HG02852 (cell line): Measurements from ENCODE around the gene PEX16.
A peak's percentile ranks its signal among the peaks of the same experiment; 100 is the strongest.

Experiments
- ATAC-seq: cut with Tn5 transposase; IDR thresholded peaks from one replicate; pipeline ENCODE4 v1.9.1; 2021; ENCODE audit warnings: mild to moderate bottlenecking, moderate library complexity; ENCODE audit not compliant: unreplicated experiment

Gene PEX16

GRCh38 chr11:45917623-45918330 is at the start of gene PEX16:
Gene PEX16 (minus strand): TSS chr11:45917877. CDS start chr11:45917811, 66 bp downstream.
- peak; percentile 89 for ATAC-seq

GRCh38 chr11:45964911-45965389 is 47.3 kb upstream of the PEX16 start:
- peak; percentile 73 for ATAC-seq

GRCh38 chr11:45961751-45962240 is 44.1 kb upstream of the PEX16 start:
- ATAC-seq, result no peak

GRCh38 chr11:45960387-45961095 is 42.9 kb upstream of the PEX16 start:
- no peak for ATAC-seq

- ATAC-seq, result no peak
These were observed 42.2 kb upstream of the PEX16 start for GRCh38 chr11:45959851-45960250.

GRCh38 chr11:45949992-45950407 is 32.3 kb upstream of the PEX16 start:
- ATAC-seq, result no peak

- ATAC-seq, result no peak
These were observed 30.7 kb upstream of the PEX16 start for GRCh38 chr11:45948356-45948755.

GRCh38 chr11:45947885-45948284 is 30.2 kb upstream of the PEX16 start:
- no peak for ATAC-seq

GRCh38 chr11:45945397-45945999 is 27.8 kb upstream of the PEX16 start:
- no peak for ATAC-seq

- ATAC-seq, result no peak
These were observed 24.7 kb upstream of the PEX16 start for GRCh38 chr11:45942381-45942780.

GRCh38 chr11:45941285-45941684 is 23.6 kb upstream of the PEX16 start:
- no peak for ATAC-seq

- no peak for ATAC-seq
These were observed 22.2 kb upstream of the PEX16 start for GRCh38 chr11:45939836-45940235.

GRCh38 chr11:45937916-45938315 is 20.2 kb upstream of the PEX16 start:
- ATAC-seq, result no peak

GRCh38 chr11:45936511-45937054 is 18.9 kb upstream of the PEX16 start:
- no peak for ATAC-seq

GRCh38 chr11:45935349-45936064 is 17.8 kb upstream of the PEX16 start:
- no peak for ATAC-seq

- no peak for ATAC-seq
These were observed 17.1 kb upstream of the PEX16 start for GRCh38 chr11:45934580-45935318.

- no peak for ATAC-seq
These were observed 16.3 kb upstream of the PEX16 start for GRCh38 chr11:45933846-45934579.

- no peak for ATAC-seq
These were observed 15.6 kb upstream of the PEX16 start for GRCh38 chr11:45933131-45933831.

- no peak for ATAC-seq
These were observed 14.5 kb upstream of the PEX16 start for GRCh38 chr11:45932217-45932616.
